CD4-positive, alpha-beta T cell treated with Interleukin-15 for 4 hours (primary cell): ENCODE measurements around the gene SYNPO2.

Experiments
- DNase-seq: peaks from one replicate; pipeline ENCODE4 v3.0.0-alpha.2; 2020; ENCODE audit warnings: low spot score

SYNPO2 gene

DNA sequence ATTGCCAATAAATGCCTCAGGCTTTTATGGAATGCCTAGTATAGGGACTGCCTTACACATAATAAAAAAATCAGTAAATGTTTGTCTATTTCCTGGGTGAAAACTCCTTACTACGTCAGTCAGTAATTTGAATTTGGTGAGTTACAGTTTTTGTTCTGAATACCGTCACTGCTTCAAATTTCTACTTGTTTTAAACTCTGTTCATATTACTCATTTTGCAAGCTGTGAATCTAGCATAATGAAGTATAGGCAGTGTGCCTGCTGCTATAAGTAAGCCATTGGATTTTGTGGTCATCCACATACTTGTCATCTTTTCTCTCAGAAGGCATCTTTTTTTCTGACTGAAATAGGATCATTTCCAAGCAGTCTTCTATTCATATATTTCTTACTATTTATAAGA lies 43.1 kb downstream of the SYNPO2 start:
- no peak for DNase-seq

DNA sequence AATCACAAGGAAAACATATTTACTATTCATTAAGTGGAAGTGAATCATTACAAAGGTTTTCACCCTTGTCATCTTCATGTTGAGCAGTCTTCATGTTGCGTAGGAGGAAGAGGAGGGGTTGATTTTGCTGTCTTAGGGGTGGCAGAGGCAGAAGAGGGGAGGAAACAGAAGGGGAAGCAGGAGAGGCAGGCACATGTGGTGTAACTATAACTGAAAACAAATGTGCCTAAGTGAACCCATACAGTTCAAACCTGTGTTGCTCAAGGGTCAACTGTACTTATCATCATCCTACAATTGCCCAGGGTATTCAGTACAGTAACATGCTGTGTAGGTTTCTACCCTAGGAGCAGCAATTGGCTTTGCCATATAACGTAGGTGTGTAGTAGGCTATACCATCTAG lies 47.2 kb downstream of the SYNPO2 start:
- DNase-seq, result no peak

DNA sequence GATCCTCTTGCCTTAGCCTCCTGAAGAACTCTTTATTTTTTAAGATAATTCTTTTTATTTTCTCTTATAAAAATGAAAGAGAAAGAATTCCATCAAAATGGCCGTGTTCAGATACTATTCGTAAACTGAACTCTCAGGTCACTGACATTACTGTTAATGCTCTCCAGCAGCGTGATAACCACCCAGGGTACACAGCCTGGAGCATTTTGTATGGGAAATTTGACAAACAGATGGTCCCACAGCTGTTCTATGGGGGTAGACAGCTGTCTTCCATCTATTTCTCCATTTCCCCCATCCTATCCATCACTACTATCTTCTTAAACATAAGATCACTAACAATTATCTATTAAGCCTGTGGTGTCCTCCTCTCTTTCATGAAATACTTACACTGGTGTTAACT lies 47.8 kb downstream of the SYNPO2 start:
- DNase-seq, result no peak

DNA sequence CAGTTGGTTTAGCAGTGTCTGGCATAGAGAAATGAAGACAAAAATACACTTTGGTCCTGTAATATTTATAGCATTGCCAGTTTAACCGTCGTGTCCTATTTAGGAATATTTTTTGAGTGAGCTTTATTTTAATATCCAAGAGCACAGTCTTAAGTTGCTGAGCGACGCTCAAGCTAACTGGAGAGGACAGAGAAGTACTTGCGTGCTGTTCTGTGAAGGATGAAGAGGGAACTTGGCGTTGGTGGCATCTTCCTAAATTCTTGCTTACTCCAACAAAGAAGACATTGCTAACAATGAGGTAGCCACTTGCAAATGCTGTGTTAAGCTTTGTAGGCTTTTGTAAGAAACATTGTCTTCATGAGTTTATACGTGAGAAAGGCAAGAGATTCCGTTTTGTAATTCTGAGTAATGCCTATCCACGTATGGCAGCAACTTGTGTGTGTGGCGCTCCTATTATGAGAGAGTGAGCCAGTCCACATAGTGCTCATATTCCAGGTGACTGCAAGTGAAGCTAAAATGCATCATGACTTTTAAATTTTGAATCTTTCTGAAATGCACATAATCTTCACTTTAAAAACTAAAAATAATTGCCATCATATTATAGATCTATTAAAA lies 50.6 kb downstream of the SYNPO2 start:
- DNase-seq, result no peak

DNA sequence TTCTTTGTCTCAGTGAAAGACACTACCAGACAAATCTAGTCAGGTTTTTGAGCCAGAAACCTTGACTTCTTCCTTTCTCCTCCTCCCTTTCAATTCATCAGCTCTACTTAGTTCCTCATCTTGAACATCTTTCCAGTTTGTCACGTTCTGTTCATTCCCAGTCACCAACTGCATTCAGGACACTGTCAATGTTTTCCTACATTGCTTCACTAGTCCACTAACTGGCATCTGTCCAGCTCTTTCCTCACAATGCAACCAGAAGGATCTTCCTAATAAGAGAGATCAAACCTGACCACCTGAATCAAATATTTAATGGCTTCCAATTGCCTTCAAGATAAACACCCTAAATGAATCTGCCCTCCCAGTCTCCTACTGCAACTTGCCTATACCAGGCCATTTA lies 52.5 kb downstream of the SYNPO2 start:
- DNase-seq, result no peak

DNA sequence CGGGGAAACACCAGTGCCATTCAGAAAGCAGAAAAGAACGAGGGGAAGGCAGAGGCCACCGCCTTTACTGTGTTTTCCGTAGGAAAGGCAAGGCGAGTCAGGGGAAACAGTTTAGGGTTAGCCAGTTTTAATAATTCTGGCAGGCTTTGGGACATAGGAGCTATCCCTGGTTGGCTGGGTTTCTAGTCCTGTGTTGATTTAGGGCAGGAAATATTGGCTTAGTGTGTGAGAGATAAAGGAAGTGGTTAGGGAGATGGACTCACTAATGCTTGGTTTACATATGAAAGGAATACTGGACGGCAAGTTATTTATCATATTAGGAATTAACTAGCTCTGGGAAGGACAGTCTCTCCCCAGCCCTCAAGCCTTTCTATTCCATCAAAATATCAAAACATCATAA lies 53.1 kb downstream of the SYNPO2 start:
- no peak for DNase-seq

DNA sequence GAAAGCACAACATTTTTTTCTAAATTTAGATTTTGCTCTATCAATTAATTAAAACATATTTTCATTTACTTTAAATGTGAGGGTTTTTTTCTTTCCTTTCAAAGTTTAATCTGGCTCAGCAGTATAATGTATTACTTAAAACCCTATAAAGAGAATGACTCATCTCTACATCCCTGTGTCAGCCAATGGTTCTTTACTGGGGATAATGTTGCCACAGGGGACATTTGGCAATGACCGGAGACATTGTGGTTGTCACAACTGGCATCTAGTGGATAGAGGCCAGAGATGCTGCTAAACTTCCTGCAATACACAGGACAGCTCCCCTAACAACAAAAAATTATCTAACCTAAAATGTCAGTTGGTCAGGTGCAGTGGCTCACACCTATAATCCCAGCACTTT lies 53.8 kb downstream of the SYNPO2 start:
- DNase-seq, result no peak

DNA sequence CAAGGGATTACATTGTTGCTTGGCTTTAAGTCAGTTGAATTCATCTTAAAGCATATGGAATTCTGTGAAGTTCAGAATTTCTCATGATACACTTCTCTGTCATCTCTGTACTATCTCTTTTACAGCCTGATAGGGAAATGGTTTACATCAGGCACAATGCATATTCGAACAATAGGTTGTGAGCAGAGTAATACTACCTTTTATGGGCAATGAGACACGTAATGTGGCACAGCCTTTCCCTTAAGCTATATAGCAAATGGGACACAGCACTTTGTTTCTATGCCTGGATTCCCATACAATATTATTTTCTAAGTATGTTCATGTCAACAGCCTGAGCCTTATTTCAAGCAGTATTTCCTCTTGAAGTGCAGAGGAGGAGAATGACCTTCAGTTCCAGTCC lies 58.4 kb downstream of the SYNPO2 start:
- DNase-seq, result no peak

DNA sequence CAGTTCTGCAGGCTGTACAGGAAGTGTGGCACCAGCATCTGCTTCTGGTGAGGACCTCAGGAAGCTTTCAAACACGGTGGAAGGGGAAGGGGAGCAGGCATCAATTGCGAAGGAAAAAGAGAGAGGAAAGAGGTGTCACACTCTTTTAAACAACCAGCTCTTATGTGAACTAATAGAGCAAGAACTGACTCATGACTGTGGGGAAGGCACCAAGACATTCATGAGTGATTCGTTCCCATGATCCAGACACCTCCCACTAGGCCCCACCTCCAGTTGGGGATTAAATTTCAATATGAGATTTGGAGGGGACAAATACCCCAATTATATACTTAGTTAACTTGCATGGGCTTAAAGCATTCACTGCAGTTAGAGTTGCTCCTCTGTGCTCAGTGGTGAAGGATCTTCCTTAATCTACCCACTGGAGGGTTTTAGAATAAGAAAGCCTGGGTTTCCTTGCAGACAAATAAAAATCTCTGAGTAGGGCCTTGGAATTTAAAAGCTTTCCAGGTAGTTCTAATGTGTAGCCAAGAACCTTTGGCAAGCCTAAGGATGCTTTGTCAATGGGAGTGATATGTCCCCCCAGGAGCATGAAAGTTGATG lies 60.0 kb downstream of the SYNPO2 start:
- DNase-seq, result no peak

DNA sequence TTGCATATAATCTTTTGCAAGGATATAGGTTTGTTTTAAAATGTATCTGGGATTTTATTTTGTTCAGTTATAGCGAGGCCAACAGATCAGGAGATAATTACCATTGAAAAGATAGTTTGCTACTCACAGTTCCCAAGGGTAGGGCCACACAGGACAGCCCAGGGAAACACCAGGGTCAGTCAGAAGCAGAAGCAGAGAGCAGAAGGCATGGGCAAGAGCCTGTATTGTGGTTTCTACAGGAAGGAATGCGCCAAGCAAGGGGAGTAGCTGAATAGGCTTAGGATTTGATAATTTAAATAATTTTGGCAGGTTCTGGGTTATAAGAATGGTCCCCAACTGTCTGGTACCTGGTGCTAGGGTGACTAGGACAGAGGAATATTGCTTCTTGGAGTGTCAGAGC lies 61.6 kb downstream of the SYNPO2 start:
- DNase-seq, result no peak

DNA sequence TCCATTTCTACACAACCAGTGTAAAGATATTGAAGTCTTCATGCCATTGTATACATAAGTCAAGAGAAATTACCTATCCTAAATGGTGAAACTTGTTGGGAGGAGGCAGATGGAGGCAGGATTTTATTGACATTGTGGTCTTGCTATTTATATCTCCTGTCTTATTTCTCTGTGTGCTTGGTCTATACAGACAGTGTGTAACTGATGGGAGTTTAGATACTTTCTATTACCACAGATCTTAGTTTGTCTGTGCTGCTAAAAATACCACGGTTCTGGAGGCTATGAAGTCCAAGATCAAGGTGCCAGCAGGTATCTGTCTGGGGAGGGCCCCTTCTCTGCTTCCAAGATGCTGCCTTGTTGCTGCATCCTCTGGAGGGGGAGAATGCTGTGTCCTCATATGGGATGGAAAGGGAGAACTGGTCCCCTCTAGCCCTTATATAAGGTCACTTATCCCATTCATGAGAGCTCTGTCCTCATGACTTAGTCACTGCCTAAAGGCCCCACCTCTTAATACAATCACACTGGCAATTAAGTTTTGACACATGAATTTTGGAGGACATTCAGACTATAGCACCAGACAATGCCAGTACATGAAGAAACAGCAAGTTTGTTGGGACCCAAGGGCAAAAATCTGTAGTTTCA lies 62.4 kb downstream of the SYNPO2 start:
- no peak for DNase-seq

DNA sequence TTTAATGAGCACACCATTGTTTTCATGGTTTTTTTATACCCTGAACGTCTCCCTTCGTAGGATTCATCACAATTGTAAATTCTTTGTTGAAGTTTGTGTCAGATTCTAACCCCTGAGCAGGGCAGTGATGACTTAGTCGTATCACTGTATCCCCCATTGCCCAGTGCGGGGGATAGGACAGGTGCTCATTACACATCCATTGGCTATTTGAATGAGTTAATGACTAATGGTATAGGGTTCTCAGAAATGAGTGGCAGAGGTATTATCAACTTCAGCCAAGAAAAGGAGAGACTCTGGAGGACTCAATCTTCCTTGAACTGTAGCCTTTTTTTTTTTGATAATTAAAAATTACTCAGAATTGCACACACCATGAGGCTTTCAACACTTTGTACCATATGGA lies 64.6 kb downstream of the SYNPO2 start:
- DNase-seq, result no peak

DNA sequence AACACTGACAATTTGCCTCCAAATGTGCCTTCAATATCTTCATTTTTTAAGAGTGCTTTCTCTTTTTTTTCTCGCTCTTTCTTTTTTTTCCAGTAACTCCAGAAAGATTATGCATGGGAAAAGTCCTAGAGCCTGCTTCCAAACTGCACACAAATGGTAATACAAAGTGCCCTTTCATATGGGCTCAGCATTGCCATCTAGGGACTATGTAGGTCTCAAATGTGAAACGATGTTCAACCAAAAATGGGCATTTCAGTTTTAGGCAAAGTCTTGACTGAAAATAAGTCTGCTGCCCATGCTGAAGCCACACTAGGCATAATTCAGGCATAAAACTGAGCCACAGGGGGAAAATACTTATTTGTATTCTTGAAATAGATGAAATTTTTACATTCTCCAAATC lies 65.6 kb downstream of the SYNPO2 start:
- no peak for DNase-seq

DNA sequence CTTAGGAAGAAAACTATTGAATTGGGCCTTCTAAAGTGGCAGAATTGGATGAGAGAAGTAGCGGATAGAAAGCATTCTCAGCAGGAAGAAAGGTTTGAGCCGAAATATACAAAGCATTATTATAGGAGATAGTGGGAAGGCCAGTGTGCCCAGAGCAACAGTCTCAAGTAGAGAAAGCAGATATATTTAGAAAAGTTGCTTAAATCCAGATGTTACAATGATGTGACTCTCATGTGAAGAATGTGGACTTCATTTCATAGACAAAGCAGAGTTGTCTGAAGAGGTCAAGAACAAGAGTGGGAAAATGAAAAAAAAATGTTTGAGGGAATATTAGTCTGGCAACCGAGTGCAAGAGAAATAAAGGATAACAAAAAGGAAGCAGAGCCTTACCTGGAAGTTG lies 66.9 kb downstream of the SYNPO2 start:
- DNase-seq, result no peak

DNA sequence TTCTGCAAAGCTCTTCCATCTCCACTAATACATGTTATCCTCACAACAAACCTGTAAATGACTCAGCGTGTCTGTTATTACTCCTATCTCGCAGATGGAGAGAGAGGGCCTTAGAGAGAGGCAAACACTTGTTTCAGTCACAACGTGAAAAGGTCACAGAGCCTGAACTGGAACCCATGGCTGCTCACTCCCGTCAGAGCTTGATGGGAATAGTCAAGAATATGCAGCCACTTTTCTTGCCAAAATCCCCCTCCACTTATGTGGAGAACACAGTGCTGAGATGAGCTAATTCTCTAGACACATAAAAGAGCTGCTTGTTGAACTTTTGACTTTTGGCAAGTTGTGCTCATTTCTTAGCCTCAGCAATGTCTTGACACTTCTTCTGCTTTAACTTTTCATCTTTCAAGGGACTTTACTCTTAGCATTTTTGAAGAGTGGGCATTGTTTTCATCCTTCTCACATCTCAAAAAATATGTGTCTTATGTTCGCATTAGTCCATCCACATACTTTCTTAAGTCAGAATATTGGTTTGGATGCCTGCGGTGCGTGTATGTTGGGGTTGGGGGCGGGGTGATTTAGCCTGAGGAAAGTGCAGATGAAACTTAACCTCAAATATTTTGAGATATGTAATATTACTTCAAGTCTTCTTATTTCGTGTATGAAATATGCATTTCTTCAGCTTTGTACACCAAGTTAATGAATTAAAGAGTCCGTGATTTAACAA lies 69.2 kb downstream of the SYNPO2 start:
- DNase-seq, result no peak

DNA sequence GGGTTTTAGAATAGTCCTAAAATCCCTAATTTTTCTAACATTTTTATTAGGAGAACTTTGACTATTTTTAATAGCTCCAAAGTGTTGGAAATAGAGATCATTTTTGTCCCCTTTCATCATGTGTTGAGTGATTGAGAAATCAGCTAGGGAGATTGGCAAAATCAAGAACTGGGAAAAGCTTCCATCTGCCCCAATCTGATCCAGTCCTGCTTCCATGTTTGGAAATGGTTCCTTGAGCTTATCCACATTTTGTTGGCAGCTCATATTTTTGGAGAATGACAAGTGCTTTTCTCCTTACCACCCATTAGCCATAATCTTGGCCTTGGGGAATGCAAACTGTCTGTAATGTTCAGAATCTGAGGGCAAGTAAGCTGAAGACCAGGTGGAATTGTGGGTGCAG lies 73.9 kb downstream of the SYNPO2 start:
- DNase-seq, result no peak

DNA sequence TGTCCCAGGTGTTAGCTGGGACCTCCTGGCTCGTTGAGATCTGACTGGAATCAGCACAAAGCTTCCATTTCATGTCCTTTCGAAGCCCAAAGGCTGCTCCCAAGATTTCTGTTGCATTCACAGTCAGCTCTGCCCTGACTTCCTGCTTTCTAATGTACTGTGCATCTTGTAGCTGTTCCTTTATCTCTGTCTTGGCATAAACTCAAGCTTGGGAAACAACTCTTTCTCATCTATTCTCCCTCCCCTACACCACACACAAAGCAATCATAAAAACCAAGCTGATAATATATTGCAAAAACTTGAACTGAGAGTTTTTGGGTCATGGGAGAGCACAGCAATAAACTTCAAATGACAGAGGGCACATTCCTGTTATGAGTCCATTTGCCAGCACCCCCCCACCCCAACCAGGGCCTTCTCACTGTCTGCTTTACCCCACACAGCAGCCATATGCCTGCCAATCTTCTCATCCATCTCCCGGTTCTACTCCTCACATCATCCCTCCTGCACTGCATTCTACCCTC lies 76.3 kb downstream of the SYNPO2 start:
- DNase-seq, result no peak

DNA sequence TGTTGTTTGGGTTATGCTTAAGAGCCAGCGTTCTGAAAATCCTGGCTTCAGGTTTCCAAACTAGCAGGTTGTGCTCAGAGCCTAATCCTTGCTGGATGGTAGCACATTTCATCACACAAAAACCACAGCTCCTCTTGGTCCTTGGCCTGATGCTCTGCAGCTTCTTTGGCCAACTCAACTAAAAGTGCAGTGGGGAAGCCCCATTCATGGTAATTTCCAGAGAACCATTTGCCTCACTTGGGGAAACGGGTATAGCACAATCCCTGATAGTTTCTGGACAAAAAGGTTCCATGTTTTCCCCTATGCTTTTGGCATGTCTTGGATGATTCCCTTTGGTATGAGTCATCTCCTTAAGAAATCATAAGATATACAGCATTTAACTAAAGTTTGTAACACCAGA lies 78.7 kb downstream of the SYNPO2 start:
- no peak for DNase-seq

DNA sequence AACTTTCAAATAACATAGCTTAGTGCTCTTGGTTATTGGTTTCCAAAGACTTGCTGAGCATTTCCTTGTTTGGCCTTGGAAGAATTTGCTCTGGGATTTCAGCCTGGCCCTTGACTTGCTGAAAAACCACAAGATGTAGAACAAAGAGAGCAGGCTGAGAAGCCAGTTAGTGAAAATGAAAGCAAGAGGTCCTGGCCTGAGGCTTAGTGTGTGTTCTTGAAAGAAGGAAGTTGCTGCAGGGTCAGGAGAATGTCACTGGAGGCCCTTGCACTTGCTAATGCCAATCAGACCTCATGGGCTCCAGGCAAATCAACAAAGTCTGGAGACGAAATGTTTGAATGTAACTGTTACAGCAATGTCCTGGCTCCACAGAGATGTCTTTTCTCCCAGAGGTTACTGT lies 79.4 kb downstream of the SYNPO2 start:
- peak; percentile 18 for DNase-seq

DNA sequence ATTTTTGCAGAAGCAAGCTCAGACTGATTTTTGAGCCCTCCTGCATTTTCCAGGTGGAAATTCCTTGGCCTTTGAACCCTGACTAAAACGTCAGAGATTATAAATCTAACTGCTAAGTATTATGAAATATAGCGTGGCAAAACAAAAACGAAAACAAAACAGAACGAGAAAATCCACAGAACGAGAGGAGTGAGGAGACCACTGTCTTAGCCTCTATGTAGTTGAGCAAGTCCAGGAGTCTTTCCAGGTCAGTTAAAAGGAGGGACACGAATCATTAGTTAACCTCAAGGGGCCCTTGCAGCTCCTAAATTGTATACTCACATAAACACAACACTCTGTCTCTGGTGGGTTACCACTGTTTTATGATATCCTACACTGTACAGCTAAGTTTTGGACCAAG lies 80.2 kb downstream of the SYNPO2 start:
- no peak for DNase-seq

DNA sequence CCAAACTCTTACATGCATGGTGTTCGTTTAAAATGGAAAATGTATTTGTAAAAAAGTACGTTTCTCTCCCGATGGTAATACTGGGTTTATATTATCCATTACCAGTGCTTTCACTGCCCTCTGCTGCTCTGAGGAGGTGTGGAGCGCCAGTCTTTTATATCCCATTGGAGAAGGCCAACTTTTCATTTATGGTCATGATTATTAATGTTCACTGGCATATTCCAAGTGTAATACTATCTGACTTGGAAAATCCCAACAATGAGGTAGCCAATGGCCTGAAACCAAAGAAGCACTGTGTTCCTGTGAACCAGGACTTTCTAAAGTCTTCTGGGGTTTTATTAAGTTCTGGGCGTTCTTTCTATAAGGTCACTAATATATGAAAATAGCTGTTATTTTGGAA lies 80.7 kb downstream of the SYNPO2 start:
- no peak for DNase-seq

DNA sequence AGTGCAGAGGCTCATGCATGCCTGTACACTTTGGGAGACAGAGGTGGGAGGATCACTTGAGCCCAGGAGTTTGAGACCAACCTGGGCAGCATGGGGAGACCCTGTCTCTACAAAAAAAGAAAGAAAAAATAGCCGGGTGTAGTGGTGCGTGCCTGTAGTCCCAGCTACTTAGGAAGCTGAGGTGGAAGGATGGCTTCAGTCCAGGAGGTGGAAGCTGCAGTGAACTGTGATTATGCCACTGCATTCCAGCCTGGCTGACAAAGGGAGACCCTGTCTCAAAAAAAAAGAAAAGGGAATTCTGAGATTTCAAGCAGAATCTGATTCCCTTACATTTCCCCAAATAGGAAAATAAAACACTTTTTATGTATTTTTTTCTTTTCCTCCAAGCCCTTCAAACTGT lies 83.5 kb downstream of the SYNPO2 start:
- no peak for DNase-seq

DNA sequence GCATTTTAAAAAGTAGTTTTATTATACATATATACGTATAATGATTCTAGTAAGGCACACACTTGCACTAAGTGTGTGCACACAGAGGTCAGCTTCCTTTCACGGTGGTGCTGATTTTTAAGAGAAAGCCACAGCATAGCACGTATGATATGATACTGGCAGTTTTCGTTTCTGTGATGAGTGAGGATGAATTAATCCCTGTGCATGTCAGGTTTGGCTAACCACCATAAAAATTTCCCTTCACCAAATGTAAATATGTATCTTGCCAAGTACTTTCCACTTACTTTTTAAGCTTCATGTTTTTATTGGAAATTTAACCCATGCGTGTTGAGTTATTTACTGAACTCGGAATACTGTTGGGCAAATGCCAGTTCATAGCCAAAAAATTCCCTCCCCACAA lies 84.6 kb downstream of the SYNPO2 start:
- no peak for DNase-seq
